PFSK-1 (cell line): ENCODE results near the gene RHOG.

Source experiments
- POLR2AphosphoS5 ChIP-seq: IDR thresholded peaks from 2 replicates; pipeline ENCODE4 v1.6.1; 2012; ENCODE audit warnings: low read depth, mild to moderate bottlenecking, control low read depth, low read length, moderate library complexity
- REST ChIP-seq, 2 experiments: IDR thresholded peaks; 2 replicates each; pipeline versions ENCODE4 v1.6.1 to v1.8.0; 2011 to 2012; ENCODE audit warnings: low read depth in 2 of 2, low read length in 2 of 2, control low read depth in 1 of 2, inconsistent platforms in 1 of 2, mild to moderate bottlenecking in 1 of 2, moderate library complexity in 1 of 2; ENCODE audit not compliant: insufficient read depth in 1 of 2
- TAF1 ChIP-seq: IDR thresholded peaks from 2 replicates; pipeline ENCODE4 v1.6.1; 2012; ENCODE audit warnings: low read length, control low read depth, borderline replicate concordance; ENCODE audit not compliant: insufficient read depth

GRCh38 chr11:3886985-3887384 lies 46.2 kb upstream of the RHOG start:
- TF ChIP-seq POLR2AphosphoS5 (no peak), REST (IDR thresholded peaks at IDR 0.05; ENCODE audit: insufficient read depth in 1 of 2, low read depth in 2 of 2, low read length in 2 of 2) (no peak), TAF1 (no peak)
